Stimulated activated CD4-positive, alpha-beta T cell treated with anti-CD3 and anti-CD28 coated beads, Interleukin-4, amount 100 ng/mL, for 1 hour (primary cell): ENCODE results near the gene EMP1.
"Not testable (repeated sequence)": the region's sequence is repeated elsewhere in the genome, so short reads cannot be mapped to it uniquely, and the experiment has no call there.

Experiments
- DNase-seq: peaks from one replicate; pipeline ENCODE4 v3.0.0-alpha.2; 2020

Gene EMP1

DNA sequence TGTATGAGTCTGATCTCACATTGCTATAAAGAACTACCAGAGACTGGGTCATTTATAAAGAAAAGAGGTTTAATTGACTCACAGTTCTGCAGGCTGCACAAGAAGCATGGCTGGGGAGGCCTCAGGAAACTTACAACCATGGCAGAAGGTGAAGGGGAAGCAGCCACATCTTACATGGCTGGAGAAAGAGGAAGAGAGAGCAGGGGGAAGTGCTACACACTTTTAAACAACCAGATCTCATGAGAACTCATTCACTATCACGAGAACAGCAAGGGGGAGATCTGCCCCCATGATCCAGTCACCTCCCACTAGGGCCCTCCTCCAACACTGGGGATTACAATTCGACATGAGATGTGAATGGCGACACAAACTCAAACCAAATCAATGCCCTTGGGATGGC, 71.3 kb downstream of the EMP1 start:
- DNase-seq, result not testable (repeated sequence)

DNA sequence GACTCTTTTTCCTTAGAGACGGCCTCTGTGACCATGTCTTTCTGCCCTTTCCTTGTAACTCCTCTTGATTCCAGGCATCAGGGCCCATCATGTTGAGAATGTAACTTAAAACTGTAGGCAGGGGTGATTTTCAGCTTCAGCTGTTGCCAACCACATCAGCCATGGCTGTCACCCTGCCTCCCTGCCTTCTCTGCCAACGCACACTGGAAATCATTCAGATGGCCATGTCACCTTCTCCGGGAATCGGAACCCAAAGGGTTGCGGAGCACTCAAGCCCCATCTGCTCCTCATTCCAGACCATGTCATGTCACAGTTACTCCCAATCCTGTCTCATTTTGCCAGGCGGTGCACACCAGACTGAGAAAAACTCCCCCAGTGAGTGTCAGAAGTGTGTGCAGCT, 72.1 kb downstream of the EMP1 start:
- no peak for DNase-seq
